ENCODE results near the gene OR5F1.

DNA sequence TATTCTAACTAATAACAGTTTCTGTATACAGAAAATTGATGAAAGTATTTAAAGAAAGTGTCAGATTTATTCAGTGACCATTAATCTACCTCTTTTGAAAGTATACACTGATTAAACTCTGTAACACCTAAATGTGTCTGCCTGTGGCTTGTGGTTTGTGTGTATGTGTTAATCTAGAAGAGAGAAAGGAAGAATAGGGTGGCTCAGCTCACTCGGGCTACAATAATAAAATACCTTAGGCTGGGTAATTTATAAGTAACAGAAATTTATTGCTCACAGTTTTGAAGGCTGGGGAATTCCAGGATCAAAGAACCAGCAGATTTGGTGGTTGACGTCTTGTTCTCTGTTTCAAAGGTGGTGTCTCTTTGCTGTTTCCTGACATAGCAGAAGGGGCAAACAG lies 19.4 kb upstream of the OR5F1 start:
- TF ChIP-seq, protein P1, sequence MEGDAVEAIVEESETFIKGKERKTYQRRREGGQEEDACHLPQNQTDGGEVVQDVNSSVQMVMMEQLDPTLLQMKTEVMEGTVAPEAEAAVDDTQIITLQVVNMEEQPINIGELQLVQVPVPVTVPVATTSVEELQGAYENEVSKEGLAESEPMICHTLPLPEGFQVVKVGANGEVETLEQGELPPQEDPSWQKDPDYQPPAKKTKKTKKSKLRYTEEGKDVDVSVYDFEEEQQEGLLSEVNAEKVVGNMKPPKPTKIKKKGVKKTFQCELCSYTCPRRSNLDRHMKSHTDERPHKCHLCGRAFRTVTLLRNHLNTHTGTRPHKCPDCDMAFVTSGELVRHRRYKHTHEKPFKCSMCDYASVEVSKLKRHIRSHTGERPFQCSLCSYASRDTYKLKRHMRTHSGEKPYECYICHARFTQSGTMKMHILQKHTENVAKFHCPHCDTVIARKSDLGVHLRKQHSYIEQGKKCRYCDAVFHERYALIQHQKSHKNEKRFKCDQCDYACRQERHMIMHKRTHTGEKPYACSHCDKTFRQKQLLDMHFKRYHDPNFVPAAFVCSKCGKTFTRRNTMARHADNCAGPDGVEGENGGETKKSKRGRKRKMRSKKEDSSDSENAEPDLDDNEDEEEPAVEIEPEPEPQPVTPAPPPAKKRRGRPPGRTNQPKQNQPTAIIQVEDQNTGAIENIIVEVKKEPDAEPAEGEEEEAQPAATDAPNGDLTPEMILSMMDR (IDR thresholded peaks at IDR 0.05; ENCODE audit: insufficient read depth, low read depth, low read length): no peak
- TF ChIP-seq EZH2 (IDR thresholded peaks at IDR 0.05; ENCODE audit: insufficient read depth, low read length): no peak
